Measurements from ENCODE around the gene GPR146. TPM values are rescaled to one million over a fixed set of nuclear protein-coding genes. Genes with fewer than 3 reads are reported as not detected.

The GPR146 gene
- total and polyA plus RNA-seq, 2 of the 13 experiments (the other 11 are each of a cell fraction or from before 2014, with no cell fraction given): 2.0 to 15.9 TPM

- no peak overlapping the region for H3K9ac ChIP-seq (ENCODE audit: insufficient read depth, low read depth, low read length)
- no peak overlapping the region for H2AFZ ChIP-seq (ENCODE audit: low read length)
- no TSS peak for BruUV-seq (replicated peaks)
- H3K9me3 ChIP-seq (ENCODE audit: low read length): no peaks in the 10 kb centered on the region
- DNase-seq (ENCODE audit: low spot score): no peak
- in situ Hi-C loops (cut with HindIII; ENCODE audit: extremely low pct_ligation_motif_present, low pct_unique_long_range_greater_than_20kb) (no loop called here), intact Hi-C loops (cut with micrococcal nuclease; ENCODE audit: unreplicated experiment) (no loop called here)
- CTCF ChIA-PET (ENCODE audit: low intra/inter-chr PET ratio, low total read pairs): no interaction called here
- H3K36me3 ChIP-seq (replicated peaks in 1 of 2; ENCODE audit: control insufficient read depth in 1 of 2, insufficient read depth in 2 of 2, low read length in 2 of 2): peaks cover 0 to under 1% of the 10 kb centered on the region in 2 experiments; a peak in 1 of 5 replicates
- POLR2A ChIA-PET: no interaction called here
- no peaks in the 10 kb centered on the region for H3K27me3 ChIP-seq (ENCODE audit: control insufficient read depth in 1 of 2, insufficient read depth in 2 of 2, low read length in 2 of 2)
- WGBS (ENCODE audit: low lambda C conversion rate): 97% methylated on average over 12 of the region's 20 CpGs
- H3K27ac ChIP-seq (ENCODE audit: extremely low read length, insufficient read depth, low read length): no peak overlapping the region
- peaks cover 25% of the 10 kb centered on the region for H3K4me1 ChIP-seq (ENCODE audit: insufficient read depth, low read length)
- no peak for TF ChIP-seq HIVEP1 (CRISPR knock-in tag; IDR thresholded peaks at IDR 0.05)
- 0 out of 2 replicates have a peak, but pooled peaks have one; percentile 1 for TF ChIP-seq ZNF687 (CRISPR knock-in tag; IDR thresholded peaks at IDR 0.05)
- no peak for TF ChIP-seq SMC3 (IDR thresholded peaks at IDR 0.05; ENCODE audit: low read length)
- TF ChIP-seq RBFOX2 (IDR thresholded peaks at IDR 0.05; ENCODE audit: low read depth, low read length): peak; percentile 36; the same call in 1 of the 2 replicates
- TF ChIP-seq NFKB2 (CRISPR knock-in tag; IDR thresholded peaks at IDR 0.05; ENCODE audit: borderline replicate concordance): no peak
- no peak for TF ChIP-seq MAFG (CRISPR knock-in tag; IDR thresholded peaks at IDR 0.05)
- no peak for TF ChIP-seq ELF4 (CRISPR knock-in tag; IDR thresholded peaks at IDR 0.05; ENCODE audit: borderline replicate concordance)
- ATAC-seq: no peak
- peaks cover 7% of the 10 kb centered on the region for H3K79me2 ChIP-seq (ENCODE audit: insufficient read depth, low read length)
- H3K4me3 ChIP-seq (replicated peaks in 1 of 3; ENCODE audit: insufficient read depth in 1 of 3, low read depth in 2 of 3, low read length in 3 of 3): no peak overlapping the region
- H3K4me2 ChIP-seq (ENCODE audit: low read depth, low read length): no peak overlapping the region
- FAIRE-seq: no peak
- no peaks in the 10 kb centered on the region for H4K20me1 ChIP-seq (ENCODE audit: insufficient read depth, low read length)
These were observed 7.9 kb downstream of the GPR146 start for GRCh38 chr7:1052031-1052818.

Measured in HepG2 (cell line).